Measurements from ENCODE around the gene TSPAN5.

Gene TSPAN5

GRCh38 chr4:98542011-98542410, 116.4 kb downstream of the TSPAN5 start:
- Histone ChIP-seq H3K36me3 (ENCODE audit: control insufficient read depth in 2 of 2, insufficient read depth in 1 of 2, low read length in 2 of 2) (no peaks in the 10 kb centered on the region), H3K4me3 (ENCODE audit: low read depth, low read length) (no peak overlapping the region), H3K4me1 (ENCODE audit: control insufficient read depth, insufficient read depth, low read length) (no peaks in the 10 kb centered on the region), H3K27ac (ENCODE audit: extremely low read depth, low read depth, low read length) (no peak overlapping the region), H3K9me3 (ENCODE audit: control insufficient read depth, insufficient read depth, low read depth, low read length) (no peaks in the 10 kb centered on the region)
- TF ChIP-seq ZNF138 (tag by site-specific recombination; IDR thresholded peaks at IDR 0.05; ENCODE audit: borderline replicate concordance) = no peak
- TF ChIP-seq ZNF549 (tag by site-specific recombination; IDR thresholded peaks at IDR 0.05) = no peak
- no peak for TF ChIP-seq ZIC2 (tag by site-specific recombination; IDR thresholded peaks at IDR 0.05)
- TF ChIP-seq ZNF26 (tag by site-specific recombination; IDR thresholded peaks at IDR 0.05) = no peak
- no peak for TF ChIP-seq ZNF558 (tag by site-specific recombination; IDR thresholded peaks at IDR 0.05)
- TF ChIP-seq ZNF555 (tag by site-specific recombination; conservative IDR thresholded peaks at IDR 0.05) = no peak
- TF ChIP-seq ZBTB21 (tag by site-specific recombination; IDR thresholded peaks at IDR 0.05) = no peak
- no peak for TF ChIP-seq ZNF394 (tag by site-specific recombination; IDR thresholded peaks at IDR 0.05; ENCODE audit: borderline replicate concordance)
- no peak for TF ChIP-seq PRDM1 (tag by site-specific recombination; IDR thresholded peaks at IDR 0.05)
- no peak for TF ChIP-seq ZNF501 (tag by site-specific recombination; IDR thresholded peaks at IDR 0.05)
- TF ChIP-seq GLIS1 (tag by site-specific recombination; IDR thresholded peaks at IDR 0.05) = no peak
- no peak for TF ChIP-seq ZNF707 (tag by site-specific recombination; IDR thresholded peaks at IDR 0.05)
- no peak for TF ChIP-seq ZFP69B (tag by site-specific recombination; IDR thresholded peaks at IDR 0.05)
- TF ChIP-seq ZNF639 (tag by site-specific recombination; IDR thresholded peaks at IDR 0.05) = no peak
- TF ChIP-seq ZNF341 (tag by site-specific recombination; IDR thresholded peaks at IDR 0.05; ENCODE audit: low read depth) = no peak
- TF ChIP-seq GFI1B (tag by site-specific recombination; IDR thresholded peaks at IDR 0.05) = no peak
- TF ChIP-seq BCL6B (tag by site-specific recombination; IDR thresholded peaks at IDR 0.05) = no peak
- no peak for TF ChIP-seq ZNF404 (tag by site-specific recombination; IDR thresholded peaks at IDR 0.05)
- CTCF ChIA-PET = no interaction called here
- POLR2A ChIA-PET = no interaction called here

- H3K9me3 ChIP-seq (ENCODE audit: control insufficient read depth, insufficient read depth, low read depth, low read length) = no peaks in the 10 kb centered on the region
- CTCF ChIA-PET = no interaction called here
- no peaks in the 10 kb centered on the region for H3K36me3 ChIP-seq (ENCODE audit: control insufficient read depth in 2 of 2, insufficient read depth in 1 of 2, low read length in 2 of 2)
- H3K4me3 ChIP-seq (ENCODE audit: low read depth, low read length) = no peak overlapping the region
- POLR2A ChIA-PET = no interaction called here
- no peak overlapping the region for H3K27ac ChIP-seq (ENCODE audit: extremely low read depth, low read depth, low read length)
- H3K4me1 ChIP-seq (ENCODE audit: control insufficient read depth, insufficient read depth, low read length) = no peaks in the 10 kb centered on the region
- TF ChIP-seq ZNF692 (tag by site-specific recombination; IDR thresholded peaks at IDR 0.05) = no peak
- TF ChIP-seq PRDM10 (tag by site-specific recombination; IDR thresholded peaks at IDR 0.05) = no peak
- no peak for TF ChIP-seq KLF16 (tag by site-specific recombination; IDR thresholded peaks at IDR 0.05)
- no peak for TF ChIP-seq YY2 (tag by site-specific recombination; IDR thresholded peaks at IDR 0.05)
- no peak for TF ChIP-seq ZNF776 (tag by site-specific recombination; IDR thresholded peaks at IDR 0.05; ENCODE audit: borderline replicate concordance)
- no peak for TF ChIP-seq ZFP3 (tag by site-specific recombination; IDR thresholded peaks at IDR 0.05; ENCODE audit: low read depth)
- TF ChIP-seq ZNF341 (tag by site-specific recombination; IDR thresholded peaks at IDR 0.05; ENCODE audit: low read depth) = no peak
- no peak for TF ChIP-seq ZNF248 (tag by site-specific recombination; IDR thresholded peaks at IDR 0.05)
- no peak for TF ChIP-seq ZNF146 (tag by site-specific recombination; IDR thresholded peaks at IDR 0.05)
Measured at GRCh38 chr4:98540803-98541202, 117.6 kb downstream of the TSPAN5 start.

Measured in HEK293 (cell line).